Left kidney (tissue), 8 donors: ENCODE results near the gene PGLYRP3. TPM values are rescaled to one million over a fixed set of nuclear protein-coding genes. Genes with fewer than 3 reads are reported as not detected.
A peak's percentile ranks its signal among the peaks of the same experiment; 100 is the strongest.

Experiments
- DNase-seq: peaks from one replicate; pipeline ENCODE4 v3.0.0-alpha.2; 2013
- long read RNA-seq, 8 donors: transcript quantifications; one replicate each; lab custom pipeline, GENCODE V29; 2026
- polyA plus RNA-seq: library from polyadenylated mRNA; unstranded; fragments of 120-200 nt; gene quantifications from one replicate; pipeline ENCODE4 v1.2.1, GENCODE V29; 2013; ENCODE audit not compliant: insufficient read length

PGLYRP3 gene
- polyA plus RNA-seq: not detected
- long read RNA-seq, donor 1: 0 reads
- long read RNA-seq, donor 2: 0 reads
- long read RNA-seq, donor 3: 0 reads
- long read RNA-seq, donor 4: 0 reads
- long read RNA-seq, donor 5: 0 reads
- long read RNA-seq, donor 6: 0 reads
- long read RNA-seq, donor 7: 0 reads
- long read RNA-seq, donor 8: 0 reads

DNA sequence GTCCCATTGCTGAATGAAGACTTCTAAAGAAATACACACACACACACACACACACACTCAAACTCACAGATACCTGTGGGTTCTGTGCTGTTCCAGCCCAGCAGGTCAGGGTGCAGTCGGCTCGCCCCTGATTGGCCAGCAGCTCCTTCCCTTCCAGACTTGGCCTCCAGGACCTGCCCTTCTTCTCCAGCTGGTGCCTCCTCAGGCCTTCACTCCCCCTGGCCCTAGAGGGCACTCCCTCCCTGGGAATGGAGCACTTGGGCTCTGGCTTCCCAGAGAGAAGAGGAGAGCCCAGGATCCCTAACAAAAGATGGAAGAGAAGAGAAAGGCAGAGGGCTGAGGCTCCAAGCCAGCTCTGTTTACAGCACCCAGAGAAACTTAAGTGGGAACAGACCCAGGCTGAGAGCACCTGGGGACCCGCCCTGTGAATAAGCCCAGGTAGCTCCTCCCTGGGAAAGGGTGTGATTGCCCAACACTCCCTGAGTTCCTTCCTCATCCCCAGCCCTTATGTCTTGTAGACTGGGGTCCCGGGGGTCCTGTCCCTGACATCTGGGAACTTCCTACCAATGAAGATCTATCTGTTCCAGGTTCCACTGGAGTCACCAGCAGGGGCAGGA, at the start of gene PGLYRP3:
Gene PGLYRP3 (minus strand): TSS at position 383 of the 617 bp plus-strand sequence. CDS start 2,287 bp downstream, outside the sequence.
- DNase-seq: no peak

DNA sequence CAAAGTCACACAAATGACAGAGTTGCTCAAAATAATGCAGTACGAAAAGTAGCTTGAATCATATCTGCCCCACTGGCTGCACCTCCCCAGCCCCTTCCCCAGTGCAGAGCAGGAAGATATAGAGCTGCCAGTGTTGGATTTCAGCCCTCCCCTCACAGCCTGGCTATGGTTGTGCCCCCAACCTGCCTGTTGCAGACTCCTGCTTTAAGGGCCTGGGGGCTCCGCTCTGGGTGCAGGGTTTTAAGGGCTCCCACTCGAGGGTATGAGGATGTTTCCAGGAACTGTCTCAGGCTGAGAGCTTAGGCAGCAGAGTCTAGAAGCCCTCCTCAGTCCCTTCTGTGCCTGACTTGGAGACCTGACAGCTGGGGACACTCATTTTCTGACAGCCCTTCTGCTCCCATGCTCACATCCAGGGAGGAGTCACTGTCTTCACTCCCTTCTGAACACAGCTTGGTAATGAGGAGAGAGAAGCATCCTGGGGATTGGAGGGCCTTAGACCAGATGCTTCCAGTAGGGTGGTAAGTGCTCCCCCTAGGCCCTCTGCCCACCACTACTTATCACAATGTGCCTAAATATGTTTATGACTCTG, 49.5 kb upstream of the PGLYRP3 start:
- peak; percentile 66 for DNase-seq

DNA sequence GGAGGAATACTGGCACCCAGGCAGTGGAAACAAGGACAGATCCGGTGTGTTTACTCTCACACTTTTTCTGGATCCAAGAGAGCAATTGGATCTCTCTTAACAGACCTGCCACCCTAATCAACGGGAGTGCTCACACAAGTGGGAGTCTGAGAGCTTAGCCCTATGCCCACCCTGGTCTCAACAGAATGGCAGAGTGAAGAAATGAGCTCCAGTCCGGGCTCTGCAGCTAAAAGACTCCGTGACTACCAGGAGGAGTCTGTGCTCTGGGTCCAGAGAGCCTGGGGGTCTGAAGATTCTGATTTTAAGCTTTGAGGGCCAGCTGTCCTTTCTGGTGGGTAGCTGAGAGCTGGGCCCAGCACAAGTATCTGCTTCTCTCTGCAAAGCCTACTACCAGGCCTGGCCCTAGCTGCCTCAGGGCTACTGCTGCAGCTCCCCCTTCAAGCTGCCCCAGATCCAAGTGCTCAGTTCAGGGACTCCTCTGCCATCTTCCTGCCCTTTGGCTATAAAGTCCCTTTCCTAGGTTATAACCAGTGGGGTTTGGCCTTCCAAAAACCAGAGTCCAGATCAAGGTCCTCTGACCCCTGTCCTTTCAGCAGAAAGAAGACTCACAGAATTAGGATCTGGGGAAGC, 48.8 kb upstream of the PGLYRP3 start:
- no peak for DNase-seq

DNA sequence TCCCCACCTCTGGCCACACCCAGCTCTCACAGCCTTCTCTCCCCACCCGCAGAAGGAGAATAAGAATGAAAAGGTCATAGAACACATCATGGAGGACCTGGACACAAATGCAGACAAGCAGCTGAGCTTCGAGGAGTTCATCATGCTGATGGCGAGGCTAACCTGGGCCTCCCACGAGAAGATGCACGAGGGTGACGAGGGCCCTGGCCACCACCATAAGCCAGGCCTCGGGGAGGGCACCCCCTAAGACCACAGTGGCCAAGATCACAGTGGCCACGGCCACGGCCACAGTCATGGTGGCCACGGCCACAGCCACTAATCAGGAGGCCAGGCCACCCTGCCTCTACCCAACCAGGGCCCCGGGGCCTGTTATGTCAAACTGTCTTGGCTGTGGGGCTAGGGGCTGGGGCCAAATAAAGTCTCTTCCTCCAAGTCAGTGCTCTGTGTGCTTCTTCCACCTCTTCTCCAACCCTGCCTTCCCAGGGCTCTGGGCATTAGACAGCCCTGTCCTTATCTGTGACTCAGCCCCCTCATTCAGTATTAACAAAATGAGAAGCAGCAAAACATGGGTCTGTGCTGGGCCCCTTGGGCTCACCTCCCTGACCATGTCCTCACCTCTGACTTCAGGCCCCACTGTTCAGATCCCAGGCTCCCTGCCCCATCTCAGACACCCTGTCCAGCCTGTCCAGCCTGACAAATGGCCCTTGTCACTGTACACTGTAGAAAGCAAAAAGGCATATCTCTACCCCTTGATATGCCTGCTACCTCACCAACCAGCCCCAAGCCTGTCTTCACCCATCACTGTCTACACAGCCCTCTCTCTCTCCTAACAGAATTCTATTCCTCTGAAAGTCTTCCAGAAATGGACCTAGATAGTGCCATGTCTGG, 48.1 kb upstream of the PGLYRP3 start:
- no peak for DNase-seq

DNA sequence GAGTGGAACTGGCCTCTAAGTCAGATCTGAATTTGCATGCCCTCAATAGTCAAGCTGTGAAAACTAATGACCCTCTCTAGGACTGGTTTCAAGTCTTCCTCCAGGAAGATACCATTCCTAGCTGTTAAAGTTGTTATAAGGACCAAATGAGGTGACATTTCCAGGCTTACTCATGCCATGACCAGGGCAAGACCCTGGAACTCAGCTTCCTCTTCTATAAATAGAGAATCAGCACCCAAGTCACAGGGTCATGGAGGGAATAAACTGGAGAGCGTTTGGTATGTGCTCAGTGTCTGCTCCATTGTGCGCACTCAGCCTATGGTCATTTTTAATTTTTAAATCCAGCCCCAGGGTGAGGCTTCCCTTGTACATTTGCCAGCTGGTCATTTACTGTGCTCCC, 47.4 kb upstream of the PGLYRP3 start:
- no peak for DNase-seq

GRCh38 chr1:153359241-153359640, 46.5 kb upstream of the PGLYRP3 start:
- DNase-seq: no peak

GRCh38 chr1:153358691-153358975, 45.9 kb upstream of the PGLYRP3 start:
- no peak for DNase-seq

GRCh38 chr1:153357853-153358690, 45.3 kb upstream of the PGLYRP3 start, which contains the start of gene S100A9:
Gene S100A9, plus strand, starts transcription at chr1:153357854. Its CDS starts 430 bp downstream, at chr1:153358284.
- DNase-seq: no peak

GRCh38 chr1:153357076-153357852, 44.5 kb upstream of the PGLYRP3 start:
- no peak for DNase-seq

DNA sequence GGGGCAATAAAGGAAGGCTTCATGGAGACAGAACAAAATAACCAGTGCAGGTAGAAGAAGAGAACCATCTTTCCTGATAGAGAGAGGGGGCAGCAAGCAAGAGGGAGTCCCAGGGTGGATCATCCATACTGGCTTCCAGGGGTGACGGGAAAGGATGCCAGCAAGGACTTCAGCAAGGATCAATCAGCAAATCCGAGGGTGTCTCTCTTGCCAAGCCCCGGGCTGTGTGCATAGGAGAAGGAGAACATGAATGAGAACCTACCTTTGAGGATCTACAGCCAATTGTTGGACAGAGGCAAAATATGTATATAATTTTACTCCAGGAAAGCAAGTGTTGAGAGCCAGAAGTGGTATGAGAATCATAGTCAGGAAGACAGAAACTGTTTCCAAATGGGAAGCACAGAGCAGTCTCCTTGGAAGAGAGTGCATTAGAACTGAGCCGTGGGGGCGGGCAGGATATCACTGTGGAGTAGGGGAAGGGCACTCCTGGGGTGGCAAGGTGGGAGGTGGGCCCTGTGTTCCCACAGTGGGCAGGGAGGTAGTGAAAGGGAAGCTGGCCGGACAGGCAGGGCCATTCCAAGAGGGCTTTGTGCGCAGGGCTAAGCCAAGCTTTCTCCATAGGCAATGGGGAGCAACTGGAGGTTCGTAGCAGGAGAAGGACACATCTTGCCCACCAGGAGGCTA, 43.8 kb upstream of the PGLYRP3 start:
- no peak for DNase-seq

DNA sequence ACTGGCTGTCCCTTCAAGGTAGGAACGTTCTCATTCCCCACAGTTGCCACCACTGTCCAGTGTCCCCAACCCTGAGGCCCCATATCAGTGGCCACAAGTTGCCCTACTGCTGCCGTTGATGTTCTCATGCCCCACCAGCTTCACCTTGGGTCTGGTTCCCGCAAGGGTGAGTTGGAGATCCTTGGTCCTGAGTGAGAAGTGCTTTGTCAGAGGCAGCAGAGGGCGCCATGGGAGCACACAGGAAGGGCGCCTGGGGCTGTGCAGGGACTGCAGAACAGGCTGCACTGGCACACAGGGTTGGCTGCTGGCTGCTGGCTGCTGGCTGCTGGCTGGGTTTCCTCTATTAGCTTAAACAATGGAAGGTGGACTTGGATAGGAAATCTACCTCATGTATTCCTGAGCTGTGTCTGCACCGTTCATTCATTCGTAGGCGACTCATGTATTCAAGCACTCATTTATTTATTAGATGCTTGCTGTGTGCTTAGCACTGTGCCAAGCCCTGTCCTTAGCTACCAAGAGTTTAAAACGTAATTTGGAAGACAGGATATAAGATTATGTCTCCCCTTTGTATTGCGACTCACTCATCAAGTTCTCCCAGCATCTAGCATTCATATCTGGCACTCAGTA, 42.8 kb upstream of the PGLYRP3 start:
- DNase-seq: no peak

DNA sequence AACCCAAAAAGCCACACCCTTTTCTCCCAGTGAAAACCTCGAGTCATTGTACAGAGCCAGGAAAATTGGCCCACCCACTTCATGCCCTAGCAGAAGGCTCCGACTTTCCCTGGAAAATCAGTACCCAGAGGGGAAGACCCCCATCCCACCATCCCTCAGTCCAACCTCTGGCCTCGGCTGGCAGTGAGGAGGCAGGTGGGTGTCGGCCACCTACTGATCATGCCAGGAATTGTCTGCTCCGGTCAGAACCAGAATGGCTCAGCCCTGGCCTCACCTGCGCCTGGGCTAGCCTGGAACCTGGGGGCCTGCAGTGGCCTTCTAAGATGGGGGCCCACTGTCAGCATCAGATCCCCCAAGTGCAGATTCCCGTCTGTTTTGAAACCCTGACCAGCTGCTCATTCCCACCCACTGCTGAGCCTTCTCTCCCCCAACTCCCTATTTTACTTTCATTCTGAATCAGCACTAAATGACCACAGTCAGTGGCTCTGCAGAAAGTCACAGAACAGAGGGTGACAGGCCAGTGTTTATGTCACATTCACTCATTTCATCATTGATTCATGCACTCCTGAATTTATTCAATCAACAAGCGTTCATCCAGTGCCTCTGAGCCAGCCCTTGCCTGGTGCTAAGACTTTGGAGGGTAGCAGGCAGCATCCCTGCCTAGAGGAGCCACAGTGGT, 41.9 kb upstream of the PGLYRP3 start:
- no peak for DNase-seq

DNA sequence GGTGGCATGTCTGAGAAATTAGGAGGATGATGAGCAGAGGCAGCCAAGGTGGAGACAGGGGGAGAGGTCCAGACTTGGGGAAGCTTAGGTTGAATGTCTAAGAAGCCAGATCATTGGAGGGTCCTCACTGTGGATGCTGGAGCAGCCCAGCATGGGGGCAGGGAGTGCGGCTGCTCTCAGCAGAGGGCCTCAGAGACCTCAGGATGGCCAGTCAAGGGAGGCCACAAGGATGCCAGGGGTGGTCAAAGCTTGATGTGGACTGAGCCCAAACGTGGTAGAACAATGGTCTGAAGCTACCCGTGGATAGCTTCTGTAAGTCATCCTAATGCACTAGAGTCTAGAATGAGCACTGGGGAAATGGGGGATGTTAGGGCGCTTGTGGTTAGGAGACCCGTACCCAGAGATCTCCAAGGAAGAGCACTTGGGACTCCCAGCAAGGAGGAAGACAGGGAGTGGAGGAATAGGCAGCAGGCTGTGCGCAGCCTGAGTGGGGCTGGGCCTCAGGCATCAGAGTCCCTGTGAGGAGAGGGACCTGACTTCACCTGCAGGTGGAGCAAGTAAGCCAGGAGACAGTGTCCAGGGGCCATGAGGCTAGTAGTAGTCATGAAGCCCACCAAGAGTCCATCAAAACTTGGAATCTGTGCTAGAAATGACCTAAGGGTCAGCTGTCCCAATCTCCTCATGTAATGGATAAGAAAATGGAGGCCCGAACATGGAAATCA, 40.6 kb upstream of the PGLYRP3 start:
- no peak for DNase-seq

GRCh38 chr1:153352523-153352922, 39.8 kb upstream of the PGLYRP3 start:
- peak; percentile 56 for DNase-seq

- no peak for DNase-seq
Observed at GRCh38 chr1:153350321-153350957, 37.7 kb upstream of the PGLYRP3 start.

- no peak for DNase-seq
Observed at GRCh38 chr1:153349363-153350320, 36.9 kb upstream of the PGLYRP3 start.
